K562 (cell line): Measurements from ENCODE around the gene MEGF11.

Experiments used
- CBX3 ChIP-seq, 2 experiments: IDR thresholded peaks; 1 replicate in 1 of 2; 2 replicates in 1 of 2; pipeline ENCODE4 v1.6.1; 2012; ENCODE audit warnings: inconsistent platforms in 2 of 2, low read length in 2 of 2, borderline replicate concordance in 1 of 2, control low read depth in 1 of 2
- EZH2 ChIP-seq: IDR thresholded peaks from 2 replicates; pipeline ENCODE4 v1.6.1; 2012; ENCODE audit warnings: low read depth, mild to moderate bottlenecking, inconsistent platforms, low read length, borderline replicate concordance
- FOXK1 ChIP-seq: sonication (generic); formaldehyde crosslinking; IDR thresholded peaks from 2 replicates; pipeline ENCODE4 v1.8.0; 2022; ENCODE audit warnings: missing genetic modification reagents, mild to moderate bottlenecking, borderline replicate concordance
- JUND ChIP-seq, 2 experiments: IDR thresholded peaks; 2 replicates in 1 of 2; 3 replicates in 1 of 2; pipeline ENCODE4 v1.6.1; 2011; ENCODE audit warnings: borderline replicate concordance in 2 of 2, low read depth in 2 of 2, low read length in 2 of 2, improper control_type of control experiment in 1 of 2, missing biosample characterization in 1 of 2, missing genetic modification characterization in 1 of 2, missing genetic modification reagents in 1 of 2
- PHF21A ChIP-seq: fragments of 450-650 bp; IDR thresholded peaks from 2 replicates; pipeline ENCODE4 v1.6.1; 2017; ENCODE audit warnings: low read depth, borderline replicate concordance
- PYGO2 ChIP-seq: fragments of 450-650 bp; IDR thresholded peaks from 2 replicates; pipeline ENCODE4 v1.6.1; 2016; ENCODE audit warnings: mild to moderate bottlenecking, missing genetic modification characterization, moderate library complexity, missing compliant biosample characterization
- RBFOX2 ChIP-seq: fragments of 200-400 bp; formaldehyde crosslinking; IDR thresholded peaks from 2 replicates; pipeline ENCODE4 v1.6.1; 2017; ENCODE audit warnings: low read depth, mild to moderate bottlenecking, low read length, moderate library complexity
- ZNF197 ChIP-seq: fragments of 200-800 bp; sonication (Bioruptor generic); IDR thresholded peaks from 2 replicates; pipeline ENCODE4 v1.6.1; 2016; ENCODE audit warnings: low read depth, missing genetic modification characterization, missing compliant biosample characterization
- TF ChIP-seq, protein P1 (sequence below), 3 experiments: IDR thresholded peaks in 2 of 3; conservative IDR thresholded peaks in 1 of 3; 2 replicates each; pipeline ENCODE4 v1.5.1; 2011 to 2012; ENCODE audit warnings: low read length in 3 of 3, mild to moderate bottlenecking in 3 of 3, control low read depth in 2 of 3, improper control_type of control experiment in 1 of 3, inconsistent platforms in 1 of 3, low read depth in 1 of 3, mixed read lengths in 1 of 3, moderate library complexity in 1 of 3; ENCODE audit not compliant: insufficient read depth in 2 of 3
- TF ChIP-seq, protein P2 (sequence below), 2 experiments: fragments of 450-650 bp; formaldehyde crosslinking in 1 of 2; IDR thresholded peaks; 2 replicates each; pipeline versions ENCODE4 v1.4.0 to v1.6.1; 2014 to 2020; ENCODE audit warnings: mild to moderate bottlenecking in 2 of 2, borderline replicate concordance in 1 of 2, low read depth in 1 of 2

DNA sequence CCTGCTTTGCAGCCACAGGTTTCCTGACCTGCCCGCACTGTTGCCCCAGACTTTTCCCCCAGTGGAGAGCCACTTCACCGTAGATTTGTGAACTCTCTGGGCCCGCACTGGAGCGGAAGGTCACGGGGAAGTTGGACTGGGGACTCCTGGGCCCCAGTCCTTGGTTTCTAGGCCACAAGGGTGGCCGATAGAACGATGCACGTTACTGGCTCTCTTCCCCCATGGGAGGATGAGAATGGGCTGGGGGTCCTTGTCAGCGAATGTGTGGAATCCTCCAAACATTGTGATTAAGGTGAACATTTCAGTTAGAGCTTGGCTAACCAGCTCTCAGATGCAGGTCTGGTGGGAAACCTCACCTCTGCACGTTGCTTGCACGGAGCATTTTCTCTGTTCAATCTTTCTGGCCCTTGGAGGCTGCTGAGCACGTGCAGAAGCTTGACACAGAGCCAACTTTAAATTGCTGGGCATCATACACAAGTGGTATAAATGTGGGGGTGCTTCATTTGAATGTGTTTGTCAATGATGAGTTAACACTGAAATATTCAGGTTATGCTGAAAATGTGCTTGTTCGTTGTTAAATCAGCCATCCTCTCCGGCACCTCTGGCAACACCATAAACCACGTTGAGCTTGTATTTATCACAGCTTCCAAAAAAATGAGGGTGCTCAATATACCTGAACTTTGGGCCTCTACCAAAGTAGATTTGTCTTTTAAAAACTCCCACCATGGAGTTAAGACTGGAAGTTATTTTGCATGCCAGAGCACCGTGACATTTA is 40.8 kb upstream of the MEGF11 start:
- TF ChIP-seq PHF21A, result no peak
- TF ChIP-seq RBFOX2, result no peak
- TF ChIP-seq ZNF197 (CRISPR knock-in tag), result no peak
- TF ChIP-seq JUND (IDR thresholded peaks at IDR 0.05; ENCODE audit: borderline replicate concordance, low read depth, low read length), result no peak
- TF ChIP-seq JUND (tag; IDR thresholded peaks at IDR 0.05; ENCODE audit: borderline replicate concordance, low read depth, low read length), result no peak
- no peak for TF ChIP-seq FOXK1 (CRISPR knock-in tag)
- no peak for TF ChIP-seq EZH2
- TF ChIP-seq, protein P1, sequence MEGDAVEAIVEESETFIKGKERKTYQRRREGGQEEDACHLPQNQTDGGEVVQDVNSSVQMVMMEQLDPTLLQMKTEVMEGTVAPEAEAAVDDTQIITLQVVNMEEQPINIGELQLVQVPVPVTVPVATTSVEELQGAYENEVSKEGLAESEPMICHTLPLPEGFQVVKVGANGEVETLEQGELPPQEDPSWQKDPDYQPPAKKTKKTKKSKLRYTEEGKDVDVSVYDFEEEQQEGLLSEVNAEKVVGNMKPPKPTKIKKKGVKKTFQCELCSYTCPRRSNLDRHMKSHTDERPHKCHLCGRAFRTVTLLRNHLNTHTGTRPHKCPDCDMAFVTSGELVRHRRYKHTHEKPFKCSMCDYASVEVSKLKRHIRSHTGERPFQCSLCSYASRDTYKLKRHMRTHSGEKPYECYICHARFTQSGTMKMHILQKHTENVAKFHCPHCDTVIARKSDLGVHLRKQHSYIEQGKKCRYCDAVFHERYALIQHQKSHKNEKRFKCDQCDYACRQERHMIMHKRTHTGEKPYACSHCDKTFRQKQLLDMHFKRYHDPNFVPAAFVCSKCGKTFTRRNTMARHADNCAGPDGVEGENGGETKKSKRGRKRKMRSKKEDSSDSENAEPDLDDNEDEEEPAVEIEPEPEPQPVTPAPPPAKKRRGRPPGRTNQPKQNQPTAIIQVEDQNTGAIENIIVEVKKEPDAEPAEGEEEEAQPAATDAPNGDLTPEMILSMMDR (IDR thresholded peaks at IDR 0.05 in 2 of 3, conservative IDR thresholded peaks at IDR 0.05 in 1 of 3; ENCODE audit: insufficient read depth in 2 of 3, low read depth in 1 of 3, low read length in 3 of 3), result no peak
- TF ChIP-seq CBX3 (IDR thresholded peaks at IDR 0.05; ENCODE audit: borderline replicate concordance in 1 of 2, low read length in 2 of 2), result 0 out of 3 replicates have a peak, but pooled peaks of 1 of the 2 experiments have one; percentile 38
- TF ChIP-seq PYGO2 (tag), result no peak
- TF ChIP-seq, protein P2, sequence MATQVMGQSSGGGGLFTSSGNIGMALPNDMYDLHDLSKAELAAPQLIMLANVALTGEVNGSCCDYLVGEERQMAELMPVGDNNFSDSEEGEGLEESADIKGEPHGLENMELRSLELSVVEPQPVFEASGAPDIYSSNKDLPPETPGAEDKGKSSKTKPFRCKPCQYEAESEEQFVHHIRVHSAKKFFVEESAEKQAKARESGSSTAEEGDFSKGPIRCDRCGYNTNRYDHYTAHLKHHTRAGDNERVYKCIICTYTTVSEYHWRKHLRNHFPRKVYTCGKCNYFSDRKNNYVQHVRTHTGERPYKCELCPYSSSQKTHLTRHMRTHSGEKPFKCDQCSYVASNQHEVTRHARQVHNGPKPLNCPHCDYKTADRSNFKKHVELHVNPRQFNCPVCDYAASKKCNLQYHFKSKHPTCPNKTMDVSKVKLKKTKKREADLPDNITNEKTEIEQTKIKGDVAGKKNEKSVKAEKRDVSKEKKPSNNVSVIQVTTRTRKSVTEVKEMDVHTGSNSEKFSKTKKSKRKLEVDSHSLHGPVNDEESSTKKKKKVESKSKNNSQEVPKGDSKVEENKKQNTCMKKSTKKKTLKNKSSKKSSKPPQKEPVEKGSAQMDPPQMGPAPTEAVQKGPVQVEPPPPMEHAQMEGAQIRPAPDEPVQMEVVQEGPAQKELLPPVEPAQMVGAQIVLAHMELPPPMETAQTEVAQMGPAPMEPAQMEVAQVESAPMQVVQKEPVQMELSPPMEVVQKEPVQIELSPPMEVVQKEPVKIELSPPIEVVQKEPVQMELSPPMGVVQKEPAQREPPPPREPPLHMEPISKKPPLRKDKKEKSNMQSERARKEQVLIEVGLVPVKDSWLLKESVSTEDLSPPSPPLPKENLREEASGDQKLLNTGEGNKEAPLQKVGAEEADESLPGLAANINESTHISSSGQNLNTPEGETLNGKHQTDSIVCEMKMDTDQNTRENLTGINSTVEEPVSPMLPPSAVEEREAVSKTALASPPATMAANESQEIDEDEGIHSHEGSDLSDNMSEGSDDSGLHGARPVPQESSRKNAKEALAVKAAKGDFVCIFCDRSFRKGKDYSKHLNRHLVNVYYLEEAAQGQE (IDR thresholded peaks at IDR 0.05; ENCODE audit: borderline replicate concordance), result no peak
- TF ChIP-seq, protein P2 (CRISPR knock-in tag; IDR thresholded peaks at IDR 0.05; ENCODE audit: low read depth), result no peak
